HG03139 (cell line): ENCODE results near the gene LIN37.
"Not testable (repeated sequence)": the region's sequence is repeated elsewhere in the genome, so short reads cannot be mapped to it uniquely, and the experiment has no call there.

Experiments used
- ATAC-seq: cut with Tn5 transposase; IDR thresholded peaks from one replicate; pipeline ENCODE4 v1.9.1; 2021; ENCODE audit not compliant: unreplicated experiment

Gene LIN37

DNA sequence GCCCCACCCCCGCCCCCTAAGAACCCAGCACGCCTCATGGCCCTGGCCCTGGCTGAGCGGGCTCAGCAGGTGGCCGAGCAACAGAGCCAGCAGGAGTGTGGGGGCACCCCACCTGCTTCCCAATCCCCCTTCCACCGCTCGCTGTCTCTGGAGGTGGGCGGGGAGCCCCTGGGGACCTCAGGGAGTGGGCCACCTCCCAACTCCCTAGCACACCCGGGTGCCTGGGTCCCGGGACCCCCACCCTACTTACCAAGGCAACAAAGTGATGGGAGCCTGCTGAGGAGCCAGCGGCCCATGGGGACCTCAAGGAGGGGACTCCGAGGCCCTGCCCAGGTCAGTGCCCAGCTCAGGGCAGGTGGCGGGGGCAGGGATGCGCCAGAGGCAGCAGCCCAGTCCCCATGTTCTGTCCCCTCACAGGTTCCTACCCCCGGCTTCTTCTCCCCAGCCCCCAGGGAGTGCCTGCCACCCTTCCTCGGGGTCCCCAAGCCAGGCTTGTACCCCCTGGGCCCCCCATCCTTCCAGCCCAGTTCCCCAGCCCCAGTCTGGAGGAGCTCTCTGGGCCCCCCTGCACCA lies 38.9 kb downstream of the LIN37 start:
- no peak for ATAC-seq

DNA sequence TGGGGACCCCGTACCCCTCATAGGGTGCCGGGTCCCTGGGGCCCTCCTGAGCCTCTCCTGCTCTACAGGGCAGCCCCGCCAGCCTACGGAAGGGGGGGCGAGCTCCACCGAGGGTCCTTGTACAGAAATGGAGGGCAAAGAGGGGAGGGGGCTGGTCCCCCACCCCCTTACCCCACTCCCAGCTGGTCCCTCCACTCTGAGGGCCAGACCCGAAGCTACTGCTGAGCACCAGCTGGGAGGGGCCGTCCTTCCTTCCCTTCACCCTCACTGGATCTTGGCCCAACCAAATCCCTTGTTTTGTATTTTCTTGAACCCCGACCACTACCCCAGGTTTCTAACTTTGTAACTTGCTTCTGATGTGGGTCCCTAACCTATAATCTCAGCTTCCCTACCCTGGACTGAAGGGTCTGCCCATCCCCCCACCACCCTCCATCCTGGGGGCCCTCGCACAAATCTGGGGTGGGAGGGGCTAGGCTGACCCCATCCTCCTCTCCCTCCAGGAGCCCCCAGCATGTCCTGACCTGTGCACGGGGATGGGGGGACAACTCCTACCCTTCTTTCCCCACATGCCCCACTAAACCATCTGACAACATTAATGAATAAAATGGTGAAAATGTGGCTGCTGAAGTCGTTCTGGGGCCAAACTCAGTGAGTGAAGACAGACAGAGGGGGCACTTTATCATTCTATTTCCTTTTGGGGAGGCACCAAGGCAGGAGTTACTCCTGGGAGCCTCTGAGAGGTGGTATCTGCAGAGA lies 40.0 kb downstream of the LIN37 start:
- ATAC-seq = no peak

DNA sequence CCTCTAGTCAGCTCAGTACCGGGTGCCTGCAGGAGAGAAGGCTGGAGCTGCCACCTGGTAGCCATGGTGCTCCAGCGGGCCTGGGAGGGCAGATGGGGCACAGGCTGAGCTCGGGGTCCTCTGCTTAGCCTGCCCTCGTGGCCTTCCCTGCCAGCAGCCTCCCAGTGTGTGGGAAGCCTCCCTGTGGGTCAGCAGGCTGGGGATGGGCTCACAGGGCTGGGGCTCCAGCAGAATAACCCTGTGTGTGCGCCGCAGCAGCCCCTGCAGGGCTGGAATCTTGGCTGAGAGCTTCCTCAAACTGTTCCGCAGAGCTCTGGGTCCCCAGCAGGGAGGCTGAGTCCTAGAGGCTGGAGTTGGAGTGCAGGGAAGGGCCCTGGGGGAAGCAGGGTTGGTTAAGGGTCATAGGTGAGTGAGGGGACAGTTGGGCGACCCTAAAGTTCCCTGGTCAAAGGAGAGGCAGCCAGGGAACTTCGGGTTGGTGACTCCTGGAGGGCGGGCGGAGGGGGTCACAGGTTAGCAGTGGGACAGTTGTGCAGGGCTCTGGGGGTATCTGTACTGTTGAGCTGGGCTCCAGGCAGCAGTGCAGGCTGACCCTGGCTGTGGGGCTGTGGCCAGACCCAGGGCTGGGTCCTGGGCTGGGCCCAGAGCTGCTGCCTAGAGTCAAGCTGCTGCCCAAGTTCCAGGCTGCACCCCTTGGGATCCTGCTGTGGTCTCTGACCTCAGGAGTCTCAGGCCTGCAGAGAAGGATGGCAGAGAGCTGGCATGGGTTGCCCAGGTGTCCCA lies 41.0 kb downstream of the LIN37 start:
- no peak for ATAC-seq

DNA sequence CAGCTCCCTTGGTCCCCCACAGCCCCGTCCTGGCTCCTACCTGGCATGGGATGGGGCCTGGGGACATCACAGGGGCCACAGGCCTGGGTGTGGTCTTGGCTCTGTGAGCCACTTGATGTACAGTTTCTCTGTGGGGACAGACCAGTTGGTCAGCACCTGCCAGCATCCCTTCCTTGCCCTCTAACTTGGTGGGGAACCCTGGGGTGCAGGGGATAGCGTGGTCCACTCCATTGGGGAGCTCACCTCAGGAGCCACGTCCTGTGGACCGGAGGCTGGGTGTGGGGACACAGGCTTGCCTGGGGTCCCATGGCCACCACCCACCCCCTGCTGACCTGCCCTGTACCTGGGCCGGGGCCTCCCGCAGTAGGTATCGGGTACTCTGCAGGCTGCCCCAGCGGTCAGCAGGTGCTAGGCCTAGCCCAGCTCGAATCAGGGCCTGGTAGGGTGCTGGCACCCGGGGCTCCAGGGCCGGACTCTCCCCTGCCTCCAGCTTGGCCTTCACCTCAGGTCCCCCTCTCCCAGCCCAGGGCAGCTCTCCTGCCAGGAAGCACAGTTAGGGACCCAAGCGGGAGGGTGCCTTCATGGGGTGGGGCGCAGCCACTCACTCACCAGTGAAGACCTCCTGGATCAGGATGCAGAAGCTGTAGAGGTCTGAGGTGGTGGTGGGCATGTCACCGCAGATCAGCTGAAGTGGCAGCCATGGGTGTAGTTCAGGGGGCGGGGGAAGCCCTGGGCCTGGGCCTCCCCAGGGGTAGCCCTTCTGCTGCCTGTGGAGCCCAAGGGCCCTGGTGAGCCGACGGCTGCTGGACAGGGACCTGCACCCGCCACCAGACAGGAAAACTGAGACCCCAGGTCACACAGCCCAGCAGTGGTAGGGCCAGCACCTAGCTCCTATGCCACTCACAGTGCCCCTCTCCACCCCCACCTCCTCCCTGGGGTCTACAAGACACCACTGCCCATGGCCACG lies 41.9 kb downstream of the LIN37 start:
- no peak for ATAC-seq

DNA sequence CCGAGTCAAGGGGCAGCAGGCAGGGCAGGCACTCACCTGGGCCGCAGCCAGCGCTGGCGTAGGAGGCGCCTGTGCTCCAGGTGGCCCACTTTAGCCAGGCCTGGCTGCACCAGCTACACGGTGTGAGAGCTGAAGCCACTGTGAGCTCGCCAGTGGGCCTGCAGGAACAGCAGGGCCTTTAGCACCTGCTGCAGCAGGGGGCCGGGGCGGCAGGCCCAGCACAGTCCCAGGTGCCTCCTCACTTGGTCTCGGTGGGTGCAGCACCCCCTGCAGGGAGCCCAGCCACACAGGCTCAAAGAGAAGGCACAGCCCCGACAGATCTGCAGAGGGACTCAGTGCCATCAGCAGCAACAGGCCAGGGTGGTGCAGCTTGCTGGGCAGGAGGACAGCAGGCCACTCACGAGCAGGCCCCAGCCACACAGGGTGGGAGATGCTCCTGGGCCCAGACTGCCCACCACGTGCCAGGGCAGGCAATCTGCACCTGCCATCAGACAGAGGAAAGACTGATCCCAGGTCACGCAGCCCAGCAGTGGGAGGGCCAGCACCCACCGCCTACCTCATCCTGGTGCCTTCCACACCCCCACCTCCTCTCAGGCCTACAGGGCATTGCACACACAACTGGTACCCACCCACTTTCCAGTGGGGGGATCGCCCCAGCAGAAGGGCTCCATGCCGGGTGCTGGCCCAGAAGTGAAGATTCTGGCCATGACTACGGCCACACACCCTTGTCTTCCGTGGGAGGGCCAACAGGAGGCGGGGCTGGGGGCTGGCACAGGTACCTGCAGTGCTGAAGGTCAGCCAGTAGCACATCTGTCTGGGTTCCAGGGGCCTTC lies 42.8 kb downstream of the LIN37 start:
- ATAC-seq = no peak

DNA sequence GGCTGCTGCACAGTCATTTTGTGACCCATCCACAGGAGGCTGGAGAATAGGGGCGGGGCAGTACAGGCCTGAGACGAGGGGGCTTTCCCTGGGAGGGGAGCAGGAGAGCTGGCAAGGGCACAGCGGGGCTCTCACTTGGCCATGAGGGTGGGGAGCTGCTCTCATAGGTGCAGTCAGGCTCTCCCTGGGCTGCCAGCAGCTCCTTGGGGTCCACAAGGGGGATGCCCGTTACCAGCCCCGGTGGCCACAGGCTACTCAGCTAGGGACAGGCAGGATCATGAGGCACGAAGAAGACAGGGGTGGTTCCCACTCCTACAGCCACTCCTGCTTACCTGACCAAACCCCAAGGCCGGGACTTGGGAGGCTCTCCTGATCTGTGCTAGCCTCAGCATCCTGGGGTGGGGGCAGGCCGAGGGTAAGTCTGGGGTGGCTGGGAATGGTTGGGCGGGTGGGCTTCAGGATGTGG lies 43.5 kb downstream of the LIN37 start:
- no peak for ATAC-seq

DNA sequence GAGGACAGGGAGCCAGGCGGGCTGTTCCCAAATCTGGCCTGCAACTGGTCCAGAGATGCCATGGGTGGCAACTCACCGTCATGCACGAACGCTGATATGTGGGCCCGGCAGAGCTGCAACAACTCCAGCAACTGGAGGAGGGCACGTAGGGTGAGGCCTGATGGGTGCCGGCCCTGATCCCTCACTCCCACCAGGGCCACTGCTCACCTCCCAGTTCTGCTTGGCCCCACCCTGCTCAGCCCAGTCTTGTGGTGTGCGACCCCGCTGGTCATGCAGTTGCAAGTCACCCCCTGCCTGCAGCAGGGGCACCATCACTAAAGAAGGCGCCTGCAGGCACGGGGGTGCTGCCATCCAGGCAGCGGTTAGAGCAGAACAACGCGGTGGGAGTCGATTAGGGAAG lies 43.9 kb downstream of the LIN37 start:
- no peak for ATAC-seq

DNA sequence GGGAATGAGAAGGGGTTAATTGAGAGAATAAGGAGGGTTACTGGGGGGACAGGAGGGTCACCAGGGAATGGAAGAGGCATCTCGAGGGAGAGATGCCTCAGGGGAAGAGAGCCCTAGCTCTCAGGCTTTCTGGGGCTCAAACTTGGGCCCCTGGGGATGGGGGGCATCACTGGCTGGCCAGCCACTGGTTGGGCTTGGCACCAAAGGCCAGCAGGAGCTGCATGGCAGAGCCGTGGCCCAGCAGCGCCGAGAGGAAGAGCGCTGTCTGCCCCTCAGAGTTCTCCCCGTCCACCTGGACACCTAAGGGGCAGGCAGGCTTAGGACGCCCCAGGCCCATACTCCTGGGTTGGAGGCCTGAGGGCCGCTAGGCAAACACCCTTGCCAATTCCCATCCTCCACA lies 44.5 kb downstream of the LIN37 start:
- no peak for ATAC-seq

DNA sequence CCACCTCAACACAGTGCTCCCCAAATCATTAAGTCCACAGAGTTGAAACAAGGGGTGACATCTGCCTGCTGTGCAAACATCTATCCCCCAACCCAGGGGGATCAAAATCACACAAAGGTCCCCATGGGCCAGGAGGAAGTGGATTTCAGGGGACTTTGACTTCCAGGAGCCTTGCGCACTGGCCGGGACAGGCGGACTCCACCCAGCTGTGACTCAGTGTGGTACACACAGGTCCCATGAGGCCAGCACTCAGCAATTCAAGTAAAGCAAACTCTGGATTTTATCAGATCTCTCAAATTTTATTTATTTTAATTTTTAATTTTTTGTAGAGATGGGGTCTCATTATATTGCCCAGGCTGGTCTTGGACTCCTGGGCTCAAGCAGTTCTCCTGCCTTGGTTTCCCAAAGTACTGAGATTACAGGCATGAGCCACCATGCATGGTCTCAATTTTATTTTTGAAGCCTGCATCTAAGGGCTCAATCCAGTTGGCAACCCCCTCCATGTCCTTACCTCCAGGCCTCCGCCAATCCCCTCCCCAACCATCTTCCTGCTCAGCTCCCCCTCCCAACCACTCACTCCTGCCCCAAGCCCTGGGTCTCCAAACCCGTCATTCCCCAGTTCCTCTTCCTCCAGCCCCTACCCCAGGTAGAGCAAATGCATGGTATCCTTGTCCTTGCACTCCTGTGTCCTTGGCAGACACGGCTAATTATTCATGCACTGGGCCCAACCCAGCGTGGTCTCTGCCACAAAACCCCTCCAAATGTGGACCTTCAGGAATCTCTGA lies 45.2 kb downstream of the LIN37 start:
- ATAC-seq = no peak

DNA sequence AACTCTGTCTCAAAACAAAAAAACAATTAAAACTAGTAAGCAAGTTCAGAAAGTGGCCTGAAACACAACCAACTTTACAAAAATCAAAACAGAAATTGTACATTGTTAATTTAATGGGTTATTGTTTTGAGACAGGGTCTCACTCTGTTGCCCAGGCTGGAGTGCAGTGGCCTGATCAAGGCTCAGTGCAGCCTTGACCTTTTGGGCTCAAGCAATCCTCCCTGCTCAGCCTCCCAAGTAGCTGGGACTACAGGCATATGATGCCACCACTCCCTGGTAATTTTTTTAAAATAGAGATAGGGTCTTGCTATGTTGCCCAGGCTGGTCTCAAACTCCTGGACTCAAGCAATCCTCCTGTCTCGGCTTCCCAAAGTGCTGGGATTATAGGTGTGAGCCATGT lies 47.2 kb downstream of the LIN37 start:
- not testable (repeated sequence) for ATAC-seq

DNA sequence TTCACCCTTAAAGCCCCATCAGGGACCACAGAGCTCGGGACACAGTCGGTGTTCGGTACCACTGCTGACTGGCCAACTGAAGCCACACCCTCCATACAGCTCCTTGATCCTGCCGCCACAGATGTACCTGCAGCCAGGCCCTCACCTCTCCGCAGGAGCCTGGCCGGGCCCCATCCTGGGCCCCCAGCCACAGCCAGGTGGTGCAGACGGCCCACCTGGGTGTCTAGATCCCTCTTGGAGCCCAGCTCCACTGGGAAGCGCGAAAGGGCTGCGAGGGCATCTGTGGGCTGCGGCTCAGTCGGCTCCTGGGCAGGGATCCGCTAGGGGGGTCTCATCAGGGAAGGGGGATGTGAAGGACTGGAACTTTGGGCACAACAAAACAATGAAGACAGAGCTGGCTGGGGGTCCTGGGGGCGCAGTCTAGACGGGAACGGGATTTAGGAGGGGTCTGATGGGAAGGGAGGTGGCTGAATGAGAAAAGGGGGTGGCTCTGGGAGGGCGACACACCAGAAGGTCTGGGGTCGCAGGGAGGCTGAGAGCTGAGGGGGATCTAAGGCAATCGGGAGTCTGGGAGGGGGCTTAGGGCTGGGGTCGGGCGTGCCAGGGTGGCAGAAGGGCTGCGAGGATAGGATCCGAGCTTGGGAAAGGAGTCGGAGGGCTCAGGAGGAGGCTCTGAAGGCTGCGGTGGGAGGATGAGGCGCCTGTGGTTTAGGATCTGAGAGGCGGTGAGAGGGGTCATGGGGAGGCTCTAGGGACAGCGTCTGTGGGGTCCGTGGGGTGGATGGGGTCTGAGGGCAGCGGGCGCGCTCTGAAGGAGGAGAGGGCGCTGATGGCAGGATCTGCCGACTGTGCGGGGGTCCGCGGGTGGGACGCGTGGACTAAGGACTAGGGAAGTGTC lies 48.5 kb downstream of the LIN37 start:
- ATAC-seq = no peak

DNA sequence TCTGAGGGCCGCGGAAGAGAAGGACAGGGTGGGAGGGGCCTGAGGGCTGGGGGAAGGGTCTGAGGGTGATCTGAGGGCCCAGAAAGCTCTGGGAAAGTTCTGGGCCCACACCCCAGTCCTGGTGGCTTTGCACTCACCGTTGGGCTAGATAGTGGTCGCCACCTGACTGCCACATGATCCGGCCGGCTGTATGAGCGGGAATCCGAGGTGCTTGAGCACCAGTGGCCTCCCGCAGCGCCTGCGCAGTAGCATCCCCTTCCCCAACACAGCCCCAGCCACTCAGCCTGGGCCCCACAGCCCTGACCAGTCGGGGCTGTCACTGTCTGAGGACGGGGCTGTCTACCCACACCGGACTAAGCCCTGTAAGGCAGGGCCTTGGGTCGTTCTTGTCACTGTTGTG lies 49.3 kb downstream of the LIN37 start:
- ATAC-seq = no peak

DNA sequence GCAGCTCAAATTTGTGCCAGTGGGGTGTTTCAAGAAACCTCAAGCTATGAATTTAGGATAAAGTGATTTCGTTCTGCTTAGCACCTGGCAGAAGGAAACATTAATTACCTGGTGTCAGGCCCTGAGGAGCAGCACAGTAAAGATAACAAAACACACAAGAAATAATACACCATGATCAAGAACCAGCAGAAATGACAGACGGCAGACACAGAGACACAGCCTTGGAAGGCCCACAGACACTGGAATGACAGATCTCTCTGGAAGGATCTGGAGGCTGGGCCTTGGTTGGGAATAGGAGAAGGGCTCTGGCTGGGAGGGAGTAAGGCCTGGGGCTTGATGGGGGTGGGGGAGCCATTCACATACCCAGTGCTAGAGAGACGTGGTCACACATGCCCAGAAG lies 53.5 kb downstream of the LIN37 start:
- ATAC-seq = no peak
